CD8-positive, alpha-beta memory T cell (primary cell): ENCODE measurements around the gene PDPR. TPM values are rescaled to one million over a fixed set of nuclear protein-coding genes. Genes with fewer than 3 reads are reported as not detected.
"Not testable (repeated sequence)": the region's sequence is repeated elsewhere in the genome, so short reads cannot be mapped to it uniquely, and the experiment has no call there.

Source experiments
- CTCF ChIA-PET: fragments of 350-600 bp; sonication (Branson Sonifier 250); formaldehyde crosslinking; loops from one replicate; lab custom pipeline; 2021; ENCODE audit warnings: antibody characterized with exemption; lab: Charles Lee
- POLR2A ChIA-PET: fragments of 350-600 bp; sonication (Branson Sonifier 250); formaldehyde crosslinking; loops from one replicate; lab custom pipeline; 2021; ENCODE audit warnings: antibody characterized with exemption; lab: Charles Lee
- DNase-seq, 5 donors: peaks; one replicate each; pipeline versions ENCODE4 v3.0.0 to v3.0.0-alpha.2; 2020 to 2022; ENCODE audit warnings: mixed read lengths in 1 of 5
- H3K27ac ChIP-seq: one replicate; pipeline ENCODE4 v1.7.0; 2013; ENCODE audit warnings: low read depth, mild to moderate bottlenecking, low read length, moderate library complexity
- H3K27me3 ChIP-seq: 2 replicates; pipeline ENCODE4 v1.7.0; 2013; ENCODE audit warnings: low read length, mild to moderate bottlenecking; ENCODE audit not compliant: insufficient read depth, poor library complexity, severe bottlenecking
- H3K36me3 ChIP-seq: 2 replicates; pipeline ENCODE4 v1.7.0; 2013; ENCODE audit warnings: mild to moderate bottlenecking, low read length, moderate library complexity; ENCODE audit not compliant: insufficient read depth
- H3K4me1 ChIP-seq: 2 replicates; pipeline ENCODE4 v1.7.0; 2013; ENCODE audit warnings: mild to moderate bottlenecking, low read length, moderate library complexity; ENCODE audit not compliant: insufficient read depth
- H3K4me3 ChIP-seq: 2 replicates; pipeline ENCODE4 v1.7.0; 2013; ENCODE audit warnings: mild to moderate bottlenecking, low read length
- H3K9me3 ChIP-seq: 2 replicates; pipeline ENCODE4 v1.7.0; 2013; ENCODE audit warnings: mild to moderate bottlenecking, low read length
- H3K27ac Mint-ChIP-seq, 8 donors: one replicate each; pipeline ENCODE4 v1.8.0; 2020 to 2021; ENCODE audit warnings: mixed read lengths in 8 of 8, mild to moderate bottlenecking in 6 of 8, inconsistent platforms in 3 of 8, moderate library complexity in 3 of 8
- H3K27me3 Mint-ChIP-seq, 2 donors: one replicate each; pipeline ENCODE4 v1.8.0; 2020 to 2021; ENCODE audit warnings: mixed read lengths in 2 of 2, mild to moderate bottlenecking in 1 of 2, moderate library complexity in 1 of 2
- H3K36me3 Mint-ChIP-seq, 3 donors: one replicate each; pipeline ENCODE4 v1.8.0; 2020 to 2021; ENCODE audit warnings: mixed read lengths in 3 of 3, inconsistent platforms in 1 of 3, mild to moderate bottlenecking in 1 of 3
- H3K4me1 Mint-ChIP-seq, 3 donors: one replicate each; pipeline ENCODE4 v1.8.0; 2020 to 2021; ENCODE audit warnings: mixed read lengths in 3 of 3, inconsistent platforms in 1 of 3, mild to moderate bottlenecking in 1 of 3
- H3K4me3 Mint-ChIP-seq, 7 donors: one replicate each; pipeline ENCODE4 v1.8.0; 2020 to 2021; ENCODE audit warnings: mixed read lengths in 7 of 7, mild to moderate bottlenecking in 6 of 7, moderate library complexity in 4 of 7, inconsistent platforms in 2 of 7
- H3K9me3 Mint-ChIP-seq, 5 donors: one replicate each; pipeline ENCODE4 v1.8.0; 2020 to 2022; ENCODE audit warnings: mixed read lengths in 5 of 5, mild to moderate bottlenecking in 3 of 5, moderate library complexity in 2 of 5, inconsistent platforms in 1 of 5
- polyA plus RNA-seq: library from polyadenylated mRNA; unstranded; fragments of 300-500 nt; fragmentation: Illumina TruSeq; gene quantifications from one replicate; pipeline ENCODE4 v1.2.3, GENCODE V29; 2021
- total RNA-seq, 2 experiments: library from RNA; stranded (reverse); gene quantifications; one replicate each; pipeline ENCODE4 v1.2.3, GENCODE V29; 2021

PDPR gene
- total and polyA plus RNA-seq, 3 experiments from 2014 or later: 11.5 to 21.8 (median 21.1) TPM

- H3K27me3 Mint-ChIP-seq, H3K4me1 ChIP-seq, H3K9me3 ChIP-seq, H3K36me3 ChIP-seq, H3K27me3 ChIP-seq, H3K9me3 Mint-ChIP-seq, H3K27ac ChIP-seq, H3K4me3 ChIP-seq, H3K27ac Mint-ChIP-seq, CTCF ChIA-PET, H3K4me1 Mint-ChIP-seq, H3K4me3 Mint-ChIP-seq, H3K36me3 Mint-ChIP-seq, POLR2A ChIA-PET, DNase-seq: not testable (repeated sequence)
Observed at GRCh38 chr16:70088160-70088559, 26.0 kb upstream of the PDPR start.

DNA sequence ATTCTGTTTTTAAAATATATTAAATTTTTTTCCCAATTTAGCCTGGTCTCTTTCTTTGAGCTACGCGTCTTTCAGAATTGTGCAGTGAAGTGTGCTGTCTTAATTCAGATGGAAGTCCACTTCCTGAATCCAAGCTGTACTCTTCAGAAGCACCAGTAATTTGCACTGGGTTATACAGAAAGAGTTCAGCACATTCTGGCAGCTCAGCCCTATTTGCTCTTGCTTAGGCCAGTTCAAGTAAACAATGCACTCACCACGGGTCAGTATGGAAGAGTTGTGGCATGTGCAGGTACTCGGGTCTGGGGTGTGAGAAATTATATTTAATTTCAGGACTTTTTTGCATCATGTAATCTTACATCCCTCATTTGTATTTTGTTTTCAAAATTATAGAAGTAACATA, 25.3 kb upstream of the PDPR start:
- CTCF ChIA-PET, H3K4me3 Mint-ChIP-seq, H3K27me3 ChIP-seq, H3K4me1 Mint-ChIP-seq, H3K36me3 Mint-ChIP-seq, H3K27me3 Mint-ChIP-seq, H3K27ac Mint-ChIP-seq, DNase-seq, H3K4me3 ChIP-seq, H3K36me3 ChIP-seq, H3K9me3 Mint-ChIP-seq, H3K4me1 ChIP-seq, H3K9me3 ChIP-seq, H3K27ac ChIP-seq, POLR2A ChIA-PET: not testable (repeated sequence)

GRCh38 chr16:70089289-70089688, 24.8 kb upstream of the PDPR start:
- H3K36me3 Mint-ChIP-seq, H3K36me3 ChIP-seq, H3K4me3 ChIP-seq, H3K4me1 ChIP-seq, H3K9me3 Mint-ChIP-seq, DNase-seq, H3K4me1 Mint-ChIP-seq, H3K27me3 ChIP-seq, CTCF ChIA-PET, H3K27me3 Mint-ChIP-seq, POLR2A ChIA-PET, H3K4me3 Mint-ChIP-seq, H3K27ac ChIP-seq, H3K9me3 ChIP-seq: not testable (repeated sequence)
- H3K27ac Mint-ChIP-seq: peak overlapping the region in 1 of 8 donors; percentile 60

GRCh38 chr16:70091104-70091503, 23.0 kb upstream of the PDPR start:
- POLR2A ChIA-PET, CTCF ChIA-PET: not testable (repeated sequence)

GRCh38 chr16:70094096-70094495, 20.0 kb upstream of the PDPR start:
- H3K4me3 Mint-ChIP-seq, CTCF ChIA-PET, H3K9me3 ChIP-seq, H3K36me3 Mint-ChIP-seq, POLR2A ChIA-PET, H3K4me3 ChIP-seq, H3K36me3 ChIP-seq, H3K4me1 Mint-ChIP-seq, H3K27me3 Mint-ChIP-seq, H3K27ac ChIP-seq, H3K27ac Mint-ChIP-seq, DNase-seq, H3K27me3 ChIP-seq, H3K4me1 ChIP-seq, H3K9me3 Mint-ChIP-seq: not testable (repeated sequence)

More at GRCh38 chr16:70091104-70091503, 23.0 kb upstream of the PDPR start:
- DNase-seq, H3K27ac ChIP-seq, H3K4me3 ChIP-seq, H3K36me3 ChIP-seq, H3K4me1 ChIP-seq, H3K36me3 Mint-ChIP-seq, H3K27me3 ChIP-seq, H3K9me3 Mint-ChIP-seq, H3K27me3 Mint-ChIP-seq, H3K4me1 Mint-ChIP-seq, H3K27ac Mint-ChIP-seq, H3K4me3 Mint-ChIP-seq, H3K9me3 ChIP-seq: not testable (repeated sequence)

- H3K36me3 Mint-ChIP-seq, H3K27me3 ChIP-seq, H3K4me1 ChIP-seq, H3K27ac Mint-ChIP-seq, H3K4me3 ChIP-seq, H3K36me3 ChIP-seq, H3K9me3 ChIP-seq, H3K9me3 Mint-ChIP-seq, CTCF ChIA-PET, H3K4me3 Mint-ChIP-seq, H3K27me3 Mint-ChIP-seq, DNase-seq, H3K27ac ChIP-seq, POLR2A ChIA-PET, H3K4me1 Mint-ChIP-seq: not testable (repeated sequence)
Observed at GRCh38 chr16:70109583-70110279, 4.4 kb upstream of the PDPR start.

DNA sequence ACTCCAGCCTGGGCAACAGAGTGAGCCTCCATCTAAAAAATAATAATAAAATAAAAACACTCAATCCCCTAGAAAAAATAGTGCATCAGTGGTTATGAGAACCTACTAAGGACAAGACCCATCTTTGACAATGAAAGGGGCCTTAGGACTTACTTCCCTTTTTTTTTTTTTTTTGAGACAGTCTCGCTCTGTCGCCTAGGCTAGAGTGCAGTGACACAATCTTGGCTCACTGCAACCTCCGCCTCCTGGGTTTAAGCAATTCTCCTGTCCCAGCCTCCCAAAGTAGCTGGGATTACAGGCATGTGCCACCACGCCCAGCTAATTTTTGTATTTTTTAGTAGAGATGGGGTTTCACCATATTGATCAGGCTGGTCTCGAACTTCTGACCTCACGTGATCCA, 2.0 kb upstream of the PDPR start:
- H3K4me3 ChIP-seq, DNase-seq, H3K27ac ChIP-seq, H3K27me3 ChIP-seq, H3K4me3 Mint-ChIP-seq, H3K9me3 Mint-ChIP-seq, H3K36me3 ChIP-seq, H3K36me3 Mint-ChIP-seq, CTCF ChIA-PET, H3K4me1 ChIP-seq, POLR2A ChIA-PET, H3K27me3 Mint-ChIP-seq, H3K9me3 ChIP-seq: not testable (repeated sequence)
- Mint-ChIP-seq H3K27ac (peak overlapping the region in 1 of 8 donors; percentile 36), H3K4me1 (peaks cover 10 to 12% (median 11%) of the 10 kb centered on the region in 3 donors)

DNA sequence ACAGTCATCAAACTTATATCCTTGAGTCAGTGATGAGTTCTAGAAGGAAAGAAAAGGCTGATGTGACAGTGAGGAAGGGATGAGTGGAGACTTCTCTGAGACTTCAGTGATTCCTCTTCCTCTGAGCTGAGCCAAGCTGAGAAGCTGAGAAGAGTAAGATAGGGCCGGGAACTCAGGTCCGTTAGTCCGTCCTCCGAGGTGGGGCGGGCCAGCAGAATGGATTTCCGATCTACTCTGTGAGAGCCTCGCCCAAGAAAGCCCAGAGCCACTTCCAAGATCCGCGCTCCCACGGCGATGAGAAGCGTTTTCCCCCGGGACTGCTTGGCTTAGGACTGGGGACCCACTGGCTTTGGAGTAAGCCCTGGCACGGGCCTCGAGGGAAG, 542 bp upstream of the PDPR start:
- H3K27me3 ChIP-seq, CTCF ChIA-PET, H3K4me3 ChIP-seq, H3K9me3 ChIP-seq, H3K36me3 ChIP-seq, DNase-seq, H3K27me3 Mint-ChIP-seq, H3K9me3 Mint-ChIP-seq, POLR2A ChIA-PET, H3K4me1 ChIP-seq: not testable (repeated sequence)
- H3K27ac ChIP-seq: peak overlapping the region; percentile 47
- Mint-ChIP-seq H3K36me3 (peaks cover 0 to 15% (median 3%) of the 10 kb centered on the region in 3 donors), H3K27ac (peak overlapping the region; percentile 76 to 98 (median 87)), H3K4me3 (peak overlapping the region; percentile 87 to 98 (median 88)), H3K4me1 (peaks cover 22 to 26% (median 24%) of the 10 kb centered on the region in 3 donors)

DNA sequence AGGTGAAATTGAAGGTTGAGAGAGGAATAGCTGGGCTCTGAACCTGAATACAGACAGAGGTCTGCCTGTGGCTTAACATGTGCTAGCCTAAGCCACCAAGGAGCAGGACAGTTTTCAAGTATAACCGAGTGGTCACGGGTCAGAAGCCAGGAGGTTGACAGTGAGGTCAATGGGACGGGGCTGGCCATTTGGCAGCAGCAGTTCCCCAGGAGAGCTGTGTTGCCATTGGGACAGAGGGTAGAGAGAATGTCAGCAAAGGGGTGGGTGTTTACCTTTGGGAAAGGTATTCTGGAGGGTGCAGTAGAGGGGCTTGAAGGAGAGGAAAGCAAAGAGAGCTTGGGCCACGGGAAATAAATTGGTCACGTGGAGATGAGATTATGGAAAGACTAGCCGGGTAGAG, 4.2 kb downstream of the PDPR start:
- CTCF ChIA-PET, H3K9me3 Mint-ChIP-seq, H3K4me3 ChIP-seq, H3K27ac ChIP-seq, POLR2A ChIA-PET, H3K9me3 ChIP-seq, H3K27me3 ChIP-seq, H3K36me3 ChIP-seq, DNase-seq, H3K4me1 ChIP-seq, H3K27me3 Mint-ChIP-seq: not testable (repeated sequence)
- H3K4me3 Mint-ChIP-seq: peak overlapping the region in 1 of 7 donors; percentile 76
- H3K4me1 Mint-ChIP-seq: peaks cover 27 to 34% (median 32%) of the 10 kb centered on the region in 3 donors
- peaks cover 0 to 41% (median 6%) of the 10 kb centered on the region in 3 donors for H3K36me3 Mint-ChIP-seq
- H3K27ac Mint-ChIP-seq: peak overlapping the region; percentile 11 to 89 (median 70)
